HG03439 (cell line): ENCODE measurements around the gene PCMT1.
"Not testable (repeated sequence)": the region's sequence is repeated elsewhere in the genome, so short reads cannot be mapped to it uniquely, and the experiment has no call there.

Experiments
- ATAC-seq: cut with Tn5 transposase; IDR thresholded peaks from one replicate; pipeline ENCODE4 v1.9.1; 2021; ENCODE audit warnings: mild to moderate bottlenecking, moderate library complexity; ENCODE audit not compliant: unreplicated experiment

The PCMT1 gene

DNA sequence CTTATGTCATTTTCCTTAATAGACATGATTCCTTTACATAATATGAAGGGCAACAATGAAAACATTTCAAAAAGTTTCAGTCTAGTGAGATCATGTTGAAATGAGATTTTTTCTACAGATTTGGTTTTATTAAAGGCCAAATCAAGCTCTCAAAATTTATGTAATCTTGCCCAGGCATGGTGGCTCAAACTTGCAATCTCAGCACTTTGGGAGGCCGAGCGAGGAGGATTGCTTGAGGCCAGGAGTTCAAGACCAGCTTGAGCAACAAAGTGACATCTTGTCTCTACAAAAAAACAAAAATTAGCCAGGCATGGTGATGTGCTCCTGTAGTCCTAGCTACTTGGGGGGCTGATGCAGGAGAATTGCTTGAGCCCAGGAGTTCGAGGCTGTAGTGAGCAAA, 63.8 kb downstream of the PCMT1 start:
- ATAC-seq, result no peak

DNA sequence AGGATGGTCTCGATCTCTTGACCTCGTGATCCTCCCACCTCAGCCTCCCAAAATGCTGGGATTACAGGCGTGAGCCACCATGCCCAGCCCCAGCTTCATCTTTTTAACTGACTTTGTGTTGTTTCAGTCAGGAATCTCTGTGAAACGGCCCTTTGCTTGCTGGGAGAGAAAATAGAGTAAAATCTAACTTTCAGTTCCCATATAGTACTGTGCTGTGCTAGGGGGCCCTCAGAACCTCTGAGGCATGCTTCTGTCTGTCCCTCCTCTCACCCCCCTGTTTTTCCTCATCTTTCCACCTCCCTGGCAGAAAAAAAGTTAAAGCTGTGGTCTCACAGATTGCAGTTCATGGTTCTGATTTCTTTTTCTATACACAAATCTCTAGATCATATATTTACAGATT, 66.2 kb downstream of the PCMT1 start:
- no peak for ATAC-seq

DNA sequence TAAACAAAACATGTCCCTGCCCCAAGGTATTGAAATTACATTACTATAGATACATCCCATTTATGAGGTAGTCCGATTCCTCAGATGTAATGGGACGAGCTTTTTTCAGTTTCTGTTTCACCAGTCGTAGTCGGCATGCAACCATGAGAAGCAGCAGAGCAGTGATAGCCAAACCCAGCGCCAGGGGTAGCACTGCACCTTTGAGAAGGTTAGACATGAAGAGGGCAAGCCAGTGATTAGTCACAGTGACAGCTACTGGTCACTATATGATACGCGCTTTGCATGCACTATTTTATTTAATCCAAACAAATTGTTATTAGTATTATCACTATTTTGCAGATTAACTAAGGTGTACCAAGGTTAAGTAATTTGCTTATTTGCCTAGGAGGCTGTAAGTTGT, 71.0 kb downstream of the PCMT1 start:
- ATAC-seq, result no peak

DNA sequence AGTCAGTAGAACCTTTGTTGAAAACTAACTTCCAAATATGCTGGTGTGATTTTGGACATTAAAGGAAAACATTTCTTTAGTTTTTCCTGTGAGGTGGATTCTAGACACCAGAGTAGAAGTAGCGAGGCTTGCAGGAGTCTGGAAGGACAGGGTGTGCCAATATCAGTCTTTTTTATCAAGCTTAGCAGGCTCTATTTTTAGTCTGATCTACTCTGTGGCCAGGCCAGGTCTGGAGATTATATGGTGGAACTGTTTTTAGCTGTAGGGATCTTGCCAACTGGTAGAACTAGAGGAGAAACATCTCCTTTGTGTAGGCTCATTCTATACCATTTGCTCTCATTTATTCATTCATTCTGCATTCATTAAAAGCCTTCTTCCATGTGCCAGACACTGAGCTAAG, 72.0 kb downstream of the PCMT1 start:
- ATAC-seq, result no peak

DNA sequence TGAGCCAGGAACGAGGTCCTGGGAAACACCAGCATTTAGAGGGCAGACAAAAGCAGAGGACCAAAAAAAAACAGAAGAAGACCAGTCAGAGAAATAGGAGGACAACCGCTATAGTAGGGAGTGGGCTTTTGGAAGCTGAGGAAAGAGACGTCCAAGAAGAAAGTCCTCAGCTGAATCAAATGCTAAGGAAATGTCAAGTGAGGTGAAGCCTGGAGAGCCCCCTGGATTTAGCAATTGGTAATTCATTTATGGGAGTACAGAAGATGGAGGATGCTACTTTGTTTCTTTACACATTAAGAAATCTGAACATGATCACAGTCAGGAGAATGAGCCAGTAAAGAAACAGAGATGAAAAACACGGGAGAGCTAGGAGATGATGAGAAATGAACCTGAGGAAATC, 73.5 kb downstream of the PCMT1 start:
- ATAC-seq, result no peak

DNA sequence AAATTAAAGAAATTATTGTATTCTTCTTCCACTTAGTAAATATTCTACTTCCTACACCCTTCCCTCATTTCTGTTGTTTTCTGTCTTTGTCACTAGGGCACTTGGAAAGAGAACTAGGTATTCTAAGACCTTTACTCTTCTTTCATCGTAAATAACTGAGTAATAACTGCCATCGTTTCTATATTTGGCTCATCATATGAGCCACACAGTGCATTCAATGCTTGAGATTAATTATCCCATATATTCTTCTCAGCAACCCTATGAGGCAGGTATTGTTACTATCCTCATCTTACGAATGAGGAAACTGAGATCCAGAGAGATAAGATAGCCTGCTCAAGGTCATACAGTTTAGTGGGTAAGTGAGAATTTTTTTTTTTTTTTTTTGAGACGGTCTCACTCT, 75.8 kb downstream of the PCMT1 start:
- ATAC-seq, result no peak

DNA sequence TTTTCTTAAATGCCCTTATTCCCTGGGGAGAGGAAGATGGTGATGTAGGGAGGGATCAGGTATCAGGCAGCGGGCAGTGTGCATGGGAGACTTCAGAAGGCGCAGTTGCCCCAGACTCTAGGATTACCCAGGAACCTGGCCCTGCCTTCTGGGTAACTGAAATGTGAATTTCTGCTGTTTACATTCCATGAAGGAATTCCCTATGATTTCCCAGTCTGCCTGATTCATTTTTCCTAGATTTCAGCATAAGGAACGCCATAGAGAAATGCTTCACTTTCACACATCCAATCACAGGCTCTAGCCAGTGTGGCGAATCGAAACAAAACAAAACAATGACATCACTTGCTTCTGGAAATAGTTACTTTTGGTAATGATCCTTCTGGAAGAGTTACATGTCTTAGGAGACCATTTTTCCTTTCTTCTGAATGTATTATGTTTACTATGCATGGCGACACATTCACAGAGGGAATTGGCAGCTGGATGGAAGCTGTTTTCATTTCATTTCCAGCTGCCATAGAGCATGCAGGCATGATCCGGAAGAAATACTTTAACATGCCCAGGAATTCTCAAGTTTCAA, 81.3 kb downstream of the PCMT1 start:
- ATAC-seq, result no peak

DNA sequence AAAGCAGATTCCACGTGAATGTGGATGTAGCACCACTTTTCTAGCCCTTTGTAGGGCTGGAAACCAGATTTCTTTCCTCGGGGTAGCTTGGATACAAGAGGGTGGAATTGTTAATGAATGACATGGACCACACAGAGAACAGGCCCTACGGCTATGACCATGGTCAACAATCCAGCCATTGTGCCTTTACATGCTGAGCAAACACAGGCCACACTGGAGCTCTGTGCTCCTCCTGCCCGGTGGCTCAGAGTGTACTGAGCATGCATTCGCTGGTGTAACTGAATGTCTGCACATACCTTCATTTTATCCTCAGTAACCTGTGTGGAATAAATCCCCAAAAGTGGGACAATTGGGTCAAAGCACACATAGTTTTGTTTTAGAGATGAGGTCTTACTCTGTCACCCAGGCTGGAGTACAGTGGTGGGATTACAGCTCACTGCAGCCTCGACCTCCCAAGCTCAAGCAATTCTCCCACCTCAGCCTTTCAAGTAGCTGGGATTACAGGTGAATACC, 81.8 kb downstream of the PCMT1 start:
- no peak for ATAC-seq

DNA sequence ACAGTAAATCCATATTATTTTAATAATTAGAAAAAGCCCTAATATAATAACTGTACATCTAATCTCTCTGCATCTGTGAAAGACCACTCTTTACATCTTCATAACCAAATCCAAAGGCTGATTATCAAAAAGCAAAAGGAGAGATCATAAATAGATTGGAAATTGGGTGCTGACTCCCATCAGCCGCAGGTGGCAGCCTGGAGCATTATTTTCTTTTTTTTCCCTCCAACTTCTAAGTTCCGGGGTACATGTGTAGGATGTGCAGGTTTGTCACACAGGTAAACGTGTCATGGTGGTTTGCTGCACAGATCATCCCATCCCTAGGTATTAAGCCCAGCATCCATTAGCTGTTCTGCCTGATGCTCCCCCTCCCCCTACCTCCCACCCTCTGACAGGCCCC, 84.1 kb downstream of the PCMT1 start:
- ATAC-seq, result no peak

DNA sequence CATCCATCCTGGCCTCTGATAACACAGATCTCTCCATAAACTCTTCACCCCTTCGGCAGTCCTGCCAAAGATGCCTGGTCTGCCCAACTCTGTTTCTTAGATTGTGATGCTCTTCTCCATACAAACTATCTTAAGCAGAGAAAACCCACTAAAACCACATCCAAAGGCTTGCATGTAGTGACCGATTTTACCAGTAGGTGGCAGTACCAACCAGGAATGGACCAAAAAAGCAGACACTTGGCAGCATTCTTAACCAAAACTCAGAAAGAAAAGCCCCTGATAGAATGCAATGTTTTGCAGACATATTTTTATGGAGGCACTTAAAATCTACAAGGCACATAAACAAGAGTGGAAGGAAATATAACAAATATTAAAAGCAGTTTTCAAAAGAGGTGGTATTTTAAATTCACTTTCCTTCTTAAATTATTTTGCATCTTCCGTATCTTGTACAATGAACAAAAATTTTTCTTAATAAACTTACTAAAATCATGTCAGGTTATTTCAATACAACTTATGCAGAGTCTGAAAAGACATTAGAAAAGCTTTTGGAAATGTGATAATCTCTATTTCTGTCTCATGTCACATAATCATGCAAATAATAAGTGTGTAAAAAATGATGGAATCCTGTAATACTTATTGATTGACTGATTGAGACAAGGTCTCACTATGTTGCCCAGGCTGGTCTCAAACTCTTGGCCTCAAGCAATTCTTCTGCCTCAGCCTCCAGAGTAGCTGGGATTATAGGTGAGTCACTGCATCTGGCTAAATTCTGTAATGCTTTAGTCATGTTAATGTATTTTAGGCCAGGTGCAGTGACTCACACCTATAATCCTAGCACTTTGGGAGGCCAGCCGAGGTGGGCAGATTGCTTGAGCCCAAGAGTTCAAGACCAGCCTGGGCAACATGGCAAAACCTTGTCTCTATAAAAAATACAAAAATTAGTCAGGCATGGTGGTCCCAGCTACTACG, 85.3 kb downstream of the PCMT1 start:
- no peak for ATAC-seq

DNA sequence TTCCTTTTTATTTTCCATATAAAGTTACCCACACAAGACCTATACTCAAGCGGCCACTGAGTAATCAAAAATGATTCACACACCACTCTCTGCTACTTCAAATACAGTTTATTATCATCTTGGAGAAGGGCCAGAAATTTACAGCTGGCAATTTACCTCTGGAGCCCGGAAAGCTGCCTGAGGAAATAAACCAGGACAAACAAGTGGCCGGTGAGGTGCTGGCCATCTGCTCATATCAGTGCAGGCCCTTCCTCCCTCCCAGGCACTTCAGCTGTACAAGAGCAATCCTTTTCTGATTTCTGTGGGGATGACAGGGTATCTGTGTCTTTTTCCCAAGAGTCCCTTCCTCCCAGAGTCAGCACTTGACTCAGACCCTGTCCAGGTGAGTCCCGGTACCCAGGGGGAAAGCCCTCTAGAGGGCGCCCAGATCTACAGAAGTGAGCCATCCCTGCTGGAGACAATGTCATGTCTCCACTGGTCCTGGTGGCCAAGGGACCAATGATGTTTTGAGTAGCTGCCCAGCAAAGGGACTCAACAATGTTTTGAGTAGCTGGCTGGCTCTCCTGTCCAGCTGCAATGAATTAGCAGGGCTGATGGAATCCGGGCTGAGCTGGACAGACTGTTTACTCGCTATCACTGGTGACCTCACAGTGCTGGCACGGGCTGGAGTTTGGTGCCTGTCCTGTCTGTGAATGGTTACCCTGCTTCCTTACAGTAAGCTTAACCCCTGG, 91.0 kb downstream of the PCMT1 start:
- no peak for ATAC-seq

DNA sequence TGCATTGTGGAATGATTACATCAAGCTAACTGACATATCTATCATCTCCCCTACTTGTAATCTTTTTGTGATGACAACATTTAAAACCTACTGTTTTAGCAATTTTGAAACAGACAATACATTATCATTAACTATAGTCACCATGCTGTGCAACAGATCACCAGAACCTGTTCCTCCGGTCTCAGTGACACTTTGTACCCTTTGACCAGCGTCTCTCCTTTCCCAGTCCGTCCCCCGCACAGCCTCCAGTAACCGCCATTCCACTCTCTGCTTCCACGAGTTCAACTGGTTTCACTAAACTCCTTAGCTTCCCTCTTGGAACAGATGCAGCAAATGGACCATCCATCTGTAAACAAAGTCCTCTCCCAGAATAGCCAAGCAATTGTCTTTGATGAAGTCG, 92.8 kb downstream of the PCMT1 start:
- no peak for ATAC-seq

DNA sequence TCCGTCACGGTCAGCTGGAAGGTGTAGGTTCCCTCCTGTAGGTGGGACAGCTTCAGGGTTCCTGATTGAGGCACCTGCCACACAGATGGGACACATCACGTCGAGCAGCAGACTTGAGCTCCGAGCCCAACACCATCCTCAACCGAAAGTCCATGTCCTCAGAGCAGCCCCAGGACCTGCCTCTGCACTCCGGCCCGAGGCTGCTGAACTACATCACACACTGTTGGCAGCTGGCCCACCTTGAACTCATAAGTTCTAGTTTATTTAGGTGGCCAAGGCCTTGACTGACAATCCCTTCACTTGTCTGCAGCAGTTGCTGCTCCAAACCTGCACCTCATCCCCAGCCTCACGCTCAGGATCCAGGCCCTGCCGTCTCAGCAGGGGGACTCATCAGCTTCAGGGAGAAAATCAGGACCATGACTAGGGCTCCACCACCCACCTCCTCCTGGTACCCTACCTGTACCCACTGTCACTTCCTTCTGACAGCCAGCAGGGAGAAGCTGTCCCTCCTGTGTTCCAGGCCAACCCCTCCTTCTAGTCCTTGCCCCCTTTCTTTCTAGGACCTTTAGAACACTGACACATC, 93.6 kb downstream of the PCMT1 start:
- ATAC-seq, result no peak

DNA sequence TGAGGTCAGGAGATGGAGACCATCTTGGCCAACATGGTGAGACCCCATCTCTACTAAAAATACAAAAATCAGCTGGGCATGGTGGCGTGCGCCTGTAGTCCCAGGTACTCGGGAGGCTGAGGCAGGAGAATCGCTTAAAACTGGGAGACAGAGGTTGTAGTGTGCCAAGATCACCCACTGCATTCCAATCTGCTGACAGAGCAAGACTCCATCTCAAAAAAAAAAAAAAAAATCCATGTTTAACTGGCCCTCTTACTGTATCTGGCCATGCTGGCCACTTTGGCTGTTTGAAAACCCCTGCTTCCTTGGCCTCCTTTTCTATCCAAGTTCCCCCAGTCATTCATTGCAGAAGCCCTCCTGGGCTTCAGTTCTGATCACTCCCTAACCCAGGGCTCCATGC, 94.5 kb downstream of the PCMT1 start:
- not testable (repeated sequence) for ATAC-seq

DNA sequence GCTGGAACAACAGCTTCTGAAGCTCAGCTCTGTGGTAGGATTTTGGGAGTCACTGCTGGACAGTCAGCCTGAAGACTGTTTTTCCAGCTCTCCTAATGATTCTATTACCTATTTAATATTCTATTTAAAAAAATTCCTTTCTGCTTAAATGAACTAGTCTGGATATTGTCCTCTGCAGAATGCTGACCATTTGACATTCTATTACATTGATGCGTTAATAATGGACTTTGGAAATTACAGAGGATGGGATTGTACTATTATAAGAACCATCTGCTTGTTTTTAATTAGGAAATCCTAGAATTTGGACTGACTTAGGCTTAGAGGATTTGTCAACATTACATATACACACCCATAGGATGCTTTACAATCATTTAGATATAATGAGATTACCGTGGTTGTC, 94.9 kb downstream of the PCMT1 start:
- ATAC-seq, result no peak

DNA sequence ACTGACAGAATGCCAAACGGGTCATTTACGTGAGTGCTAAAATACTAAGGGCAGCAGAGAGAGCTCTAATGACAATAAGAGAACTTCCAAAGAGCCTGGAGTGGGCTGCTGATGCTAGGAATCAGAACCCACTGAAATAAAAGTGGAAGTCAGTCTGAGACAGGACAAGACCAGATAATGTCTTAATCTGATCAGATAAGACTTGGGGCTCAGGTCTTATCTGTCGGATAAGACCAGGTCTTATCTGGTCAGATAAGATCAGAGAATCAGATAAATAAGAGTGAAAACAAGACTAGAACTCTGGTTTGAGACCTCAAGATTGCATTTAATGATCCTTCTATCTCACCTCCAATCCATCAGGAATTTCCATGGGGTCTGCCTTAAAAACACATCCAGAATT, 96.0 kb downstream of the PCMT1 start:
- ATAC-seq, result no peak

DNA sequence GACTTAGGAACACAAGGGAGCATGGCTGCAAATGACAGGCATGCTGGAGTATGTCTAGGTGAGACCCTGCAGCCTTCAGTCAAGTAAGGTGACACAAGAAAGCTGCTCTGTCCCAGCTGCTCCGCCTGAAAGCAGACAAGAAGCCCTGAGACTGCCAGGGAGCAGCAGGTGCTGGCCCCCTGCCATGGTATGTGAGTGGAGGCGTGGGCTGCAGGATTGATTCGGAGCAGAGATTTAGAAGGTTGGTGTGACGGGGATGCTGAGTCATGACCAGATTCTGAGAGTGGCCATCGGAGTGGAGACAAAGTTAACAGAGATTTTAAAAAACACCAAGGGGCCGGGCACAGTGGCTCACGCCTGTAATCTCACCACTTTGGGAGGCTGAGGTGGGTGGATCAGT, 96.8 kb downstream of the PCMT1 start:
- no peak for ATAC-seq

DNA sequence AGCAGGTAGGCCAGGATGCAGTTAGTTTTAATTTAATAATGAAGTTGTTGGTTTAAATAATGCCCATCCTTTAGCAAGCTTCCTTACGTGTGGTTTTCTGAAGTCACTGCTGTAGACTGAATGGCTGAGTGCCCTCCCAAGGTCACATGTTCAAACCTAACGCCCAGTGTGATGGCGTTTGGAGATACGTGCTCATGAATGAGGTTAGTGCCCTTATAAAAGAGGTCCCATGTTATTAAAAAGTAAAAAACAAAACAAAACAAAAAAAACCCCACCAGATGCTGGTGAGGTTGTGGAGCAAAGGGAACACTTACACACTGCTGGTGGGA, 98.4 kb downstream of the PCMT1 start:
- no peak for ATAC-seq

DNA sequence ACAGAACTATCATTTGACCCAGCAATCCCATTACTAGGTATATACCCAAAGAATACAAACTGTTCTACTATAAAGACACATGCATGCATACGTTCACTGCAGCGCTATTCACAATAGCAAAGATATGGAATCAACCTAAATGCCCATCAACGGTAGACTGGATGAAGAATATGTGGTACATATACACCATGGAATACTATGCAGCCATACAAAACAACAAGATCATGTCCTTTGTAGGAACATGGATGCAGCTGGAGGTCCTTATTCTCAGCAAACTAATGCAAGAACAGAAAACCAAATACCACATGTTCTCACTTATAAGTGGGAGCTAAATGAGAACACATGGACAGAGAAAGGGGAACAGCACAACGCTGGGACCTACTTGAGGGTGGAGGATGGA, 98.8 kb downstream of the PCMT1 start:
- not testable (repeated sequence) for ATAC-seq

DNA sequence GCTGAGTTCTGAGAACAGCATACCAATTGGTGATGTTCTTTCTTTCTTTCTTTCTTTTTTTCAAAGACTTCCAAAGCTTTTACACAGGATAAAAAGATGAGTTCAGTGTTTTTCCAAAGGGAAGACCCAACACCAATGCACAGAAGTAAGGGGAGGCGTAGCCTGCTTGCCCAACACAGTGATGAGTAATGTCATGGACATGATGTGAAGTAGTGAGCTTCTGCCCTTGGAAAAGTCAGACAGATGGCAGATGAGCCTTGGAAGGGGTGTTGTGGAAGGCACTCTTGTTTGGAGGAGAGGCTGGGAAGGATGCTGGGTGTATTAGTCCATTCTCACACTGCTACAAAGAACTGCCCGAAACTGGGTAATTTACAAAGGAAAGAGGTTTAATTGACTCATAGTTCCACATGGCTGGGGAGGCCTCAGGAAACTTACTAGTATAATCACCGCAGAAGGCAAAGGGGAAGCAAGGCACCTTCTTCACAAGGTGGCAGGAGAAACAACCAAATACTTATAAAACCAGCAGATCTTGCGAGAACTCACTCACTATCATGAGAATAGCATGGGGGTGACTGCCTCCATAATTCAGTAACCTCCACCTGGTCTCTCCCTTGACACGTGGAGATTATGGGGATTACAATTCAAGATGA, 102.0 kb downstream of the PCMT1 start:
- no peak for ATAC-seq

DNA sequence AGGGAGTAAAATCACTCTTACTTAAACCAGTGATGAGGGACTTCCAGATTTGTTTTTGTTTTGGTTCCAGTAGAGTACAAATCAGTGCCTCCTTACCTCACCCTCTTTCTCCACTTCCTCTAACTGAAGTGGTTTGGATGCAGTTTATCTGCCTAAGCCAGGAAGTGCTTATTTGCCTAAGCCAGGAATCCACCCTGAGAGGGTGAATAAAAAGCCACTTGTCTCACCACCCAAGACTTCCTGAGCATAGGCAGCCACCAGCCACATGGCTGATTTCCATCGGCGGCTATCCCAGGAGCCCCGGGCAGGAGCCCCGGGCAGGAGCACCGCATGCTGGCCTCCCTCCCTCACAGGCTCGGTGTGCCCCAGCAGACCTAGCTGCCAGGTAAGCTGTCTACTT, 102.6 kb downstream of the PCMT1 start:
- no peak for ATAC-seq
